GM12878 (cell line): ENCODE measurements around the gene SAXO1. TPM values are rescaled to one million over a fixed set of nuclear protein-coding genes. Genes with fewer than 3 reads are reported as not detected.
A peak's percentile ranks its signal among the peaks of the same experiment; 100 is the strongest.

ENCODE experiments used
- CBX5 ChIP-seq: sonication (generic); IDR thresholded peaks from 2 replicates; pipeline ENCODE4 v1.6.1; 2016; ENCODE audit warnings: low read depth, moderate library complexity, mild to moderate bottlenecking, inconsistent platforms
- DPF2 ChIP-seq: fragments of 450-650 bp; IDR thresholded peaks from 2 replicates; pipeline ENCODE4 v1.6.1; 2017; ENCODE audit warnings: mild to moderate bottlenecking
- KDM1A ChIP-seq: fragments of 200-600 bp; sonication (generic); IDR thresholded peaks from 2 replicates; pipeline ENCODE4 v1.6.1; 2016; ENCODE audit warnings: borderline replicate concordance
- PML ChIP-seq: IDR thresholded peaks from 2 replicates; pipeline ENCODE4 v1.6.1; 2012; ENCODE audit warnings: low read length, inconsistent platforms
- RCOR1 ChIP-seq: conservative IDR thresholded peaks from 2 replicates; pipeline ENCODE4 v1.6.1; 2012; ENCODE audit warnings: low read depth, low read length, improper control_type of control experiment
- REST ChIP-seq: IDR thresholded peaks from 2 replicates; pipeline ENCODE4 v1.6.1; 2012; ENCODE audit warnings: mild to moderate bottlenecking, low read depth, low read length
- SPI1 ChIP-seq: IDR thresholded peaks from 2 replicates; pipeline ENCODE4 v1.6.1; 2011; ENCODE audit warnings: low read depth, mild to moderate bottlenecking, low read length, moderate library complexity, borderline replicate concordance; ENCODE audit not compliant: insufficient read depth
- SUPT20H ChIP-seq: IDR thresholded peaks from 2 replicates; pipeline ENCODE4 v1.6.1; 2011; ENCODE audit warnings: low read depth, mild to moderate bottlenecking, low read length, moderate library complexity, borderline replicate concordance; ENCODE audit not compliant: control insufficient read depth
- polyA plus RNA-seq, 11 experiments: library from polyadenylated mRNA; depleted of rRNA in 4 of 11; unstranded in 6 of 11; stranded (reverse) in 5 of 11; fragments of >200 nt; fragmentation: Nextera tagmentation in 4 of 11; fragmentation: Illumina TruSeq in 1 of 11; extraction: Ambion mirVana in 4 of 11; extraction: Trizol in 1 of 11; gene quantifications; 1 replicate in 1 of 11; 2 replicates in 10 of 11; pipeline versions ENCODE4 v1.2.1 to v1.2.3, GENCODE V29; 2011 to 2016; ENCODE audit warnings: inconsistent platforms in 2 of 11, missing spikeins in 2 of 11, low read depth in 1 of 11
- total RNA-seq, 4 experiments: library from RNA; depleted of rRNA in 3 of 4; stranded (reverse); fragments of >200 nt in 3 of 4; fragmentation: Illumina TruSeq in 1 of 4; extraction: Trizol in 1 of 4; gene quantifications; 2 replicates each; pipeline versions ENCODE4 v1.2.1 to v1.2.3, GENCODE V29; 2013 to 2021
- TF ChIP-seq, protein P1 (sequence below): fragments of 450-650 bp; IDR thresholded peaks from 2 replicates; pipeline ENCODE4 v1.6.1; 2017; ENCODE audit warnings: mild to moderate bottlenecking, moderate library complexity
- TF ChIP-seq, protein P2 (sequence below): fragments of 450-650 bp; IDR thresholded peaks from 2 replicates; pipeline ENCODE4 v1.6.1; 2017; ENCODE audit warnings: mild to moderate bottlenecking, low read depth, inconsistent platforms; ENCODE audit not compliant: poor library complexity, severe bottlenecking
- TF ChIP-seq, protein P3 (sequence below): fragments of 150-350 bp; IDR thresholded peaks from 2 replicates; pipeline ENCODE4 v1.6.1; 2016; ENCODE audit warnings: low read depth, low read length
- TF ChIP-seq, protein P4 (sequence below): fragments of 450-650 bp; IDR thresholded peaks from 2 replicates; pipeline ENCODE4 v1.6.1; 2017; ENCODE audit warnings: mild to moderate bottlenecking, moderate library complexity

The SAXO1 gene
- total and polyA plus RNA-seq, 10 of the 15 experiments (the other 5 are each of a cell fraction or from before 2014, with no cell fraction given), result under 0.01 to 0.01 TPM; not detected in 8

- TF ChIP-seq, protein P1, sequence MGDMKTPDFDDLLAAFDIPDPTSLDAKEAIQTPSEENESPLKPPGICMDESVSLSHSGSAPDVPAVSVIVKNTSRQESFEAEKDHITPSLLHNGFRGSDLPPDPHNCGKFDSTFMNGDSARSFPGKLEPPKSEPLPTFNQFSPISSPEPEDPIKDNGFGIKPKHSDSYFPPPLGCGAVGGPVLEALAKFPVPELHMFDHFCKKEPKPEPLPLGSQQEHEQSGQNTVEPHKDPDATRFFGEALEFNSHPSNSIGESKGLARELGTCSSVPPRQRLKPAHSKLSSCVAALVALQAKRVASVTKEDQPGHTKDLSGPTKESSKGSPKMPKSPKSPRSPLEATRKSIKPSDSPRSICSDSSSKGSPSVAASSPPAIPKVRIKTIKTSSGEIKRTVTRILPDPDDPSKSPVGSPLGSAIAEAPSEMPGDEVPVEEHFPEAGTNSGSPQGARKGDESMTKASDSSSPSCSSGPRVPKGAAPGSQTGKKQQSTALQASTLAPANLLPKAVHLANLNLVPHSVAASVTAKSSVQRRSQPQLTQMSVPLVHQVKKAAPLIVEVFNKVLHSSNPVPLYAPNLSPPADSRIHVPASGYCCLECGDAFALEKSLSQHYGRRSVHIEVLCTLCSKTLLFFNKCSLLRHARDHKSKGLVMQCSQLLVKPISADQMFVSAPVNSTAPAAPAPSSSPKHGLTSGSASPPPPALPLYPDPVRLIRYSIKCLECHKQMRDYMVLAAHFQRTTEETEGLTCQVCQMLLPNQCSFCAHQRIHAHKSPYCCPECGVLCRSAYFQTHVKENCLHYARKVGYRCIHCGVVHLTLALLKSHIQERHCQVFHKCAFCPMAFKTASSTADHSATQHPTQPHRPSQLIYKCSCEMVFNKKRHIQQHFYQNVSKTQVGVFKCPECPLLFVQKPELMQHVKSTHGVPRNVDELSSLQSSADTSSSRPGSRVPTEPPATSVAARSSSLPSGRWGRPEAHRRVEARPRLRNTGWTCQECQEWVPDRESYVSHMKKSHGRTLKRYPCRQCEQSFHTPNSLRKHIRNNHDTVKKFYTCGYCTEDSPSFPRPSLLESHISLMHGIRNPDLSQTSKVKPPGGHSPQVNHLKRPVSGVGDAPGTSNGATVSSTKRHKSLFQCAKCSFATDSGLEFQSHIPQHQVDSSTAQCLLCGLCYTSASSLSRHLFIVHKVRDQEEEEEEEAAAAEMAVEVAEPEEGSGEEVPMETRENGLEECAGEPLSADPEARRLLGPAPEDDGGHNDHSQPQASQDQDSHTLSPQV, result no peak
- TF ChIP-seq SPI1 (no peak), REST (no peak), SUPT20H (no peak), KDM1A (no peak), PML (no peak), RCOR1 (no peak), CBX5 (no peak), DPF2 (no peak)
- TF ChIP-seq, protein P2, sequence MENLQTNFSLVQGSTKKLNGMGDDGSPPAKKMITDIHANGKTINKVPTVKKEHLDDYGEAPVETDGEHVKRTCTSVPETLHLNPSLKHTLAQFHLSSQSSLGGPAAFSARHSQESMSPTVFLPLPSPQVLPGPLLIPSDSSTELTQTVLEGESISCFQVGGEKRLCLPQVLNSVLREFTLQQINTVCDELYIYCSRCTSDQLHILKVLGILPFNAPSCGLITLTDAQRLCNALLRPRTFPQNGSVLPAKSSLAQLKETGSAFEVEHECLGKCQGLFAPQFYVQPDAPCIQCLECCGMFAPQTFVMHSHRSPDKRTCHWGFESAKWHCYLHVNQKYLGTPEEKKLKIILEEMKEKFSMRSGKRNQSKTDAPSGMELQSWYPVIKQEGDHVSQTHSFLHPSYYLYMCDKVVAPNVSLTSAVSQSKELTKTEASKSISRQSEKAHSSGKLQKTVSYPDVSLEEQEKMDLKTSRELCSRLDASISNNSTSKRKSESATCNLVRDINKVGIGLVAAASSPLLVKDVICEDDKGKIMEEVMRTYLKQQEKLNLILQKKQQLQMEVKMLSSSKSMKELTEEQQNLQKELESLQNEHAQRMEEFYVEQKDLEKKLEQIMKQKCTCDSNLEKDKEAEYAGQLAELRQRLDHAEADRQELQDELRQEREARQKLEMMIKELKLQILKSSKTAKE, result peak; percentile 51
- TF ChIP-seq, protein P3, sequence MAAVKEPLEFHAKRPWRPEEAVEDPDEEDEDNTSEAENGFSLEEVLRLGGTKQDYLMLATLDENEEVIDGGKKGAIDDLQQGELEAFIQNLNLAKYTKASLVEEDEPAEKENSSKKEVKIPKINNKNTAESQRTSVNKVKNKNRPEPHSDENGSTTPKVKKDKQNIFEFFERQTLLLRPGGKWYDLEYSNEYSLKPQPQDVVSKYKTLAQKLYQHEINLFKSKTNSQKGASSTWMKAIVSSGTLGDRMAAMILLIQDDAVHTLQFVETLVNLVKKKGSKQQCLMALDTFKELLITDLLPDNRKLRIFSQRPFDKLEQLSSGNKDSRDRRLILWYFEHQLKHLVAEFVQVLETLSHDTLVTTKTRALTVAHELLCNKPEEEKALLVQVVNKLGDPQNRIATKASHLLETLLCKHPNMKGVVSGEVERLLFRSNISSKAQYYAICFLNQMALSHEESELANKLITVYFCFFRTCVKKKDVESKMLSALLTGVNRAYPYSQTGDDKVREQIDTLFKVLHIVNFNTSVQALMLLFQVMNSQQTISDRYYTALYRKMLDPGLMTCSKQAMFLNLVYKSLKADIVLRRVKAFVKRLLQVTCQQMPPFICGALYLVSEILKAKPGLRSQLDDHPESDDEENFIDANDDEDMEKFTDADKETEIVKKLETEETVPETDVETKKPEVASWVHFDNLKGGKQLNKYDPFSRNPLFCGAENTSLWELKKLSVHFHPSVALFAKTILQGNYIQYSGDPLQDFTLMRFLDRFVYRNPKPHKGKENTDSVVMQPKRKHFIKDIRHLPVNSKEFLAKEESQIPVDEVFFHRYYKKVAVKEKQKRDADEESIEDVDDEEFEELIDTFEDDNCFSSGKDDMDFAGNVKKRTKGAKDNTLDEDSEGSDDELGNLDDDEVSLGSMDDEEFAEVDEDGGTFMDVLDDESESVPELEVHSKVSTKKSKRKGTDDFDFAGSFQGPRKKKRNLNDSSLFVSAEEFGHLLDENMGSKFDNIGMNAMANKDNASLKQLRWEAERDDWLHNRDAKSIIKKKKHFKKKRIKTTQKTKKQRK, result no peak
- TF ChIP-seq, protein P4, sequence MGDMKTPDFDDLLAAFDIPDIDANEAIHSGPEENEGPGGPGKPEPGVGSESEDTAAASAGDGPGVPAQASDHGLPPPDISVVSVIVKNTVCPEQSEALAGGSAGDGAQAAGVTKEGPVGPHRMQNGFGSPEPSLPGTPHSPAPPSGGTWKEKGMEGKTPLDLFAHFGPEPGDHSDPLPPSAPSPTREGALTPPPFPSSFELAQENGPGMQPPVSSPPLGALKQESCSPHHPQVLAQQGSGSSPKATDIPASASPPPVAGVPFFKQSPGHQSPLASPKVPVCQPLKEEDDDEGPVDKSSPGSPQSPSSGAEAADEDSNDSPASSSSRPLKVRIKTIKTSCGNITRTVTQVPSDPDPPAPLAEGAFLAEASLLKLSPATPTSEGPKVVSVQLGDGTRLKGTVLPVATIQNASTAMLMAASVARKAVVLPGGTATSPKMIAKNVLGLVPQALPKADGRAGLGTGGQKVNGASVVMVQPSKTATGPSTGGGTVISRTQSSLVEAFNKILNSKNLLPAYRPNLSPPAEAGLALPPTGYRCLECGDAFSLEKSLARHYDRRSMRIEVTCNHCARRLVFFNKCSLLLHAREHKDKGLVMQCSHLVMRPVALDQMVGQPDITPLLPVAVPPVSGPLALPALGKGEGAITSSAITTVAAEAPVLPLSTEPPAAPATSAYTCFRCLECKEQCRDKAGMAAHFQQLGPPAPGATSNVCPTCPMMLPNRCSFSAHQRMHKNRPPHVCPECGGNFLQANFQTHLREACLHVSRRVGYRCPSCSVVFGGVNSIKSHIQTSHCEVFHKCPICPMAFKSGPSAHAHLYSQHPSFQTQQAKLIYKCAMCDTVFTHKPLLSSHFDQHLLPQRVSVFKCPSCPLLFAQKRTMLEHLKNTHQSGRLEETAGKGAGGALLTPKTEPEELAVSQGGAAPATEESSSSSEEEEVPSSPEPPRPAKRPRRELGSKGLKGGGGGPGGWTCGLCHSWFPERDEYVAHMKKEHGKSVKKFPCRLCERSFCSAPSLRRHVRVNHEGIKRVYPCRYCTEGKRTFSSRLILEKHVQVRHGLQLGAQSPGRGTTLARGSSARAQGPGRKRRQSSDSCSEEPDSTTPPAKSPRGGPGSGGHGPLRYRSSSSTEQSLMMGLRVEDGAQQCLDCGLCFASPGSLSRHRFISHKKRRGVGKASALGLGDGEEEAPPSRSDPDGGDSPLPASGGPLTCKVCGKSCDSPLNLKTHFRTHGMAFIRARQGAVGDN, result no peak
Measured at GRCh38 chr9:19022206-19022605, 10.8 kb downstream of the SAXO1 start (continued).
